Ramos (cell line): ENCODE results near the gene MRPS11.
"Not testable (repeated sequence)": the region's sequence is repeated elsewhere in the genome, so short reads cannot be mapped to it uniquely, and the experiment has no call there.

Source experiments
- in situ Hi-C: fragments of 300-500 bp; cut with MboI; formaldehyde crosslinking; loops from one replicate; pipeline ENCODE4 v1.14.3; 2022; ENCODE audit warnings: low sequenced_read_pairs; ENCODE audit not compliant: unreplicated experiment

Gene MRPS11

DNA sequence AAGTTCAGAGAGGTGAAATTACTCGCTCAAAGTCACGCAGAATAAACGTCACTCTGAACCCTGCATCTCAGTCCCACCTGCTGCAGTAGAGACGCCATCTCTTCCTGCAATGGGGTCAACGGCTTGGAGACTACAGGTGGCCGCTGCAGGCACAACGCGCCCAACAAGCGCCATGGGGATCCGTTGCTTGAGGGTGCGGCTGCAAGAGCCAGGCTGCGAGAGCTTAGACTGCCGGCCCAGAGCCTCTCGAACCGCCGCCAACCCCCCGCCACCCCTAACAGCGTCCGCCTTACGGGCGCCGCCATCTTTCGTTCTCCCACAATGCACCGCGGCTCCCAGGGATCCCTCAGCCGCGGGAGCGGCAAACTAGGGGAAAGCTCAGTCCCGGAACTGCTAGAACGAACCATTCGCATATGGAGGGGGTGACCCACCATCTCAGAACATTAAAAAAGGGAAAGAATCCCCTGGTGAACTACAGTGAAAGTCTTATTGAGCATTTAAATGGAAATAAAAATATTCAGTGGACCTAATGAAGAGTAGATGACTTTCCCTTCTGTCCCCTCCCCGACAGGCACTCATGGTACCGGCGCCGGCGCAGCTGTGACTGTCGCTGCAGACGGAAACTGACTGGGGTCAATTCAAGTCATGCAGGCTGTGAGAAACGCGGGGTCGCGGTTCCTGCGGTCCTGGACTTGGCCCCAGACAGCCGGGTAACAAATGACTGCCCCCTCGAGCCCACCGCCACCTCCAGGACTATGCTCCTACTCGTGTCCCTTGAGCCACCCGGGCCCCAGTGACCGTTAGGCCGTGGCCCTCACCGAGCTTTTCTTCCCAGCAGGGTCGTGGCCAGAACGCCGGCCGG is at the start of gene MRPS11, which contains the start of gene MRPL46:
Gene MRPS11, plus strand, starts transcription at position 636 of the 862 bp plus-strand sequence. Its CDS starts 10 bp downstream, at position 646.
Gene MRPL46, minus strand, starts transcription at position 316 of the 862 bp plus-strand sequence. Its CDS starts 11 bp downstream, at position 305.
- in situ Hi-C loops = no loop called here

DNA sequence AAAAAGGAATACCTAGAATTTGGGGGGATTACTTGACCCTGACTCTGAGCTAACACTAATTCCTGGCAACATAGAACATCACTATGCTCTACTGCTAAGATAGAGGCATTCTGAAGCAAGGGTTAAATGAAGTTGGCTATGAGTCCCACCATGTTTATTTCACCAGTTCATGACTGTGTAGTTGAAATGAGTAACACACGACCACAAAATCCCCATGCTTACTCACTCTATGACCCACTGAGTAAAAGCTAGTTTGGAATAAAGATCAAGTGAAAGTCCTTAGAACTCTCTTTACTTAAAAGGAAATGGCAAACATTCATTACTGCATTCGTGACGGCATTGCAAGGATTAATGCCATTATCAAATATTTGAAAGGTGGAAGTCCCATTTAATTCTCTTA is 47.7 kb upstream of the MRPS11 start:
- in situ Hi-C loops = no loop called here

- in situ Hi-C loops = no loop called here
Measured at GRCh38 chr15:88423331-88423730, 44.2 kb upstream of the MRPS11 start.

- in situ Hi-C loops = no loop called here
Measured at GRCh38 chr15:88426304-88426703, 41.2 kb upstream of the MRPS11 start.

DNA sequence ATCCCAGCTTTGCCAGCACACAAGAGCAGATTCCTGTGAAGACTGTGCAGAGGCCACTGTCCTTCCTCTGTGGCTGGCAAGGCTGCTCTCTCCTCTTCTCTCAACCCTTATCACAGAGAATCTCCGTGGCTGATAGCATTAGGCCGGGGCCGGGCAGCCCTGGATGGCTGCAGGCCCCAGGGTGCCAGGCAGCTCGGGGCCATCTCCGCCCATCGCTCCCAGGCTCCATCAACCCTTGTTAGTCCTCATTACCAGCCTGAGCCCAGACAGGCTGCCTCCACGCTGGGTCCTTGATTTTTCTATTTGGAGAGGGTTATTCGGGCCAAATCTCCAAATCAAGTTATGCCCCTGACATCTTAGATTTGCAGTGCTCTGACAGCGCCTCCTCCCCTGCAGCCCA is 39.5 kb upstream of the MRPS11 start:
- in situ Hi-C loops = no loop called here

- in situ Hi-C loops = no loop called here
Measured at GRCh38 chr15:88428805-88429605, 38.5 kb upstream of the MRPS11 start.

DNA sequence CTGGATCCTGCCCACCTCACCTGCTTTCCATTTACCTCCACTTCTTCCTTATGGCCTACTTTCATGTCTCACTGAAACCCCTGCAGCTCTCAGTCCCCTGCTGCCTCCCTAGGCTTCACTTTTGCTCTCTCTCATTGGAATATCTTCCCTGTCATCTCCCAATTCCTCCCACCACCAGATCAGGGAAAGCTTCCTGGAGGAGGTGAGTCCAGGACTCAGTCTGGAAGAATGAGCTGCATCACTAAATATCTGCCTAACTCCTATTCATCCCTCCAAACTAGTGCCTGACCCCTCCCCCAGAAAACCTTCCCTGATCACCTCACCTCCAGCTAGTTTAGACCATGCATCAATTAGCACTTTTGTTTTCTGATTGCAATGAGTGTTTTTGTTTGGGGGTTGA is 37.5 kb upstream of the MRPS11 start:
- in situ Hi-C loops = no loop called here

DNA sequence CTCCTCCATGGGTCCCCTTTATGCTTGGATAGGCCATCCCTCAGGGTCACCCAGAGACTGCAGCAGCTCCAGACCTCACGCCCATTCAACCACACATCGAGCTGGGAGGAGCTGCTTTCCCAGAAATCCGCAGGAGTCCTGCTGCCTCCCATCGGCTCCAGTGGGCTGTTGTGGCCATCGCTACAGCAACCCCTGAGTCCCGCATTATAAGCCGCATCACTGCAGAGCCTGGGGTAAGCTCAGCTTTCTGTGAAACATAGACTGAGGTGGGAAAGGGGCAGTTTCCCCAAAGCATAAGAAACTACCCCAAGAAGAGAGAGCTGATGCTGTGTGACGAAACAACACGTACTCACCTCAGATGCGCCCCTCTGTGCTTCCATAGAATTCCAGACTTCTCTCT is 36.1 kb upstream of the MRPS11 start:
- in situ Hi-C loops = no loop called here

DNA sequence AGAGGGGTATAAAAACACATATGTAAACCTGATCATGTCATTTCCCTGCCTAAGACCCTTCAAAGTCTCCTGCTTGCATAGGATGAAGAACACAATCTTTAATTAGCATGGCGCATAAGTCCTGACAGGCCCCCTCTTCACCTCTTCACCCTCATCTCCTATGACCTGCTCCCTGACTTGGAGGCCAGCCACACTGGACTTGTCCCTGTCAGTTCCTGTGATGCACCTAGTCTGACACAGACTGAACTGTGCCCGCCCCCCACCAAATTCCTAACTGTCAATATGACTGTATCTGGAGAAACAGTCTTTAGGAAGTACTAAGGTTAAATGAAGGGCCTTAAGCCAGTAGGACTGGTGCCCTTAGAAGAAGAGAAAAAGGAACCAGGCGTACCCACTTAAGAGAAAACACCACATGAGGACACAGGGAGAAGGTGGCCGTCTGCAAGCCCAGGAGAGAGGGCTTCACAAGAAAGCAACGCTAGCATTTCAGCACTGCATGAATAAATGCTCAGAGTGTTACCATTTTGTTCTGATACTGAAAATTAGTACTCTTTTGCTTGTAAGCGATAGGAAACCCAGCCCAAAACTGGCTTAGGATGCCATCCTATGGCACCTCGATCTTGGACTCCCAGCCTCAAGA is 34.3 kb upstream of the MRPS11 start:
- in situ Hi-C loops = no loop called here

DNA sequence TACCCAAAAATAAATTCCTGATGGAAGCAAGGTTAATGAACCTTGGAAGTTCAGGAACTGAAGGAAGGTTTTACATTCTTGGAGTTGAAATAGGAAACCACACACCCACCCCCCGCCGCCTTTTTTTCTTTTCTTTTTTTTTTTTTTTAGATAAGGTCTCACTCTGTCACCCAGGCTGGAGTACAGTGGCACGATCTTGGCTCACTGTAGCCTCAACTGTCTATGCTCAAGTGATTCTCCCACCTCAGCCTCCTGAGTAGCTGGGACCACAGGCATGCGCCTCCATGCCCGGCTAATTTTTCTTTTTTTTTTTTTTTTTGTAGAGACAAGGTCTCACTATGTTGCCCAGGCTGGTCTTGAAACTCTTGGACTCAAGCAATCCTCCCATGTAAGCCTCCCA is 33.4 kb upstream of the MRPS11 start:
- in situ Hi-C loops = not testable (repeated sequence)

GRCh38 chr15:88438181-88438580 is 29.3 kb upstream of the MRPS11 start:
- in situ Hi-C loops = no loop called here

DNA sequence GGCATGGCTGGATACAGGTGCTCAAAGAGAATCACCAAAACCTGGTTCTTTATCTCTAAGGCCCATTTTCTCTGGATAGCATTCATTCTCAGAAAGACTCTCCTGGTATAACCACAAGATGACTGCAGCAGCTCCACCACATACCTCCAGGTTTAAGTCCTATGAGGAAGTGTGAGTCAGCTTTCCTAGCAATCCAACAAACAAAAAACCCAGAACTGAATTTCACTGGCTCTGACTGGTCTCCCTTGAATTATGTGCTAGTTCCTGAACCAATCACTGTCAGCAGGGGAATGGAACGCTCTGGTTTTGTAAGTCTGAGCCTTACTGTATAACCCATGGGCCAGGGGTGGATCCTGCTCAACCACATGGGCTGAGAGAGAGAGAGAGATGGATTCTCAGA is 27.5 kb upstream of the MRPS11 start:
- in situ Hi-C loops = no loop called here

DNA sequence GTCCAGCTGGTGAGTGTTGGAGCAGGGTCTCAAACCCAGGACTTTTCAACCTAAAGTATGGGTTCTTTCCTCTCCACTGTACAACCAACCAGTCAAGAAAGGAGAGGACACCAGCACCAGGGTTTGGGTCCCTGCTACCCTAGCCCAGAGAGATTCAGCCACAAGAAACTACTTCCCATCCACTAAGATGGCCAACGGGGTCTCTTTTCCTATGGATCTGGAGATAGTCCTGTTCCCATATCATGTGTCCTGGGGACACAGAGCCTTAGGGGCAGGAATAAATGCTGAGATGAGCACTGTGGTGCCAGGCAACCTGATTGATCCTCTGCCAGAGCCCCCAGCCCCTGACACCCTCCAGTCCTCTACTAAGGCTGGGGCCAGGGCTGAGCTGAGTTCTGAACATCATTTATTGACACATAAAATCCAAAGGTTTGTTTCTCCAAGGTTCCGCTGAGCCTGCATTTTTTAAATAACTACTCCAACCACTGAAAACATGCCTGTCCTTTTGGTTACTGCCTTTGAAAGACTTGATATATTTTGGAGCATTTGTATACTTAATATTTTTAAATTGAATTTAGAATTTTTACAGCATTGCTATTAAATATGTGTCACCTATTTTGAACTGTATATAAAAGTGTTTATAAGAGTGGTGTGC is 26.3 kb upstream of the MRPS11 start:
- in situ Hi-C loops = no loop called here

DNA sequence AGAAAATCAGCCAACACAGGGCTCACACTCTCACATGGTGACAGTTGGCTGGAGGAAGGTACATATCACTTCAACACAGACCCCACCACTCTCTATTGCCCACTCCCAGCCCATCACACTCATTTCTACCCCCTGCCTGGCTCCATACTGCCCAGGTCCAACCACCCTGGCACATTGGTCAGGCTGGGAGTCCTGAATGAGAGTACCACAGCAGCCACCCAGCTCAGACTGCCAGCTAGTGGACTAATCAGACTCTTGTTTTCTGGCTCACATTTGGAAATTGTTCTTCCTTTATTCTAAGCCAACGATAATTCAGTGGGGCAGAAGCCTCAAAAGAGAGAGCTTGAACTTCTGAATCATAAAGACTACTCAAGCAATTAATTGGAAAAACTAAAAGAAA is 20.3 kb upstream of the MRPS11 start:
- in situ Hi-C loops = loop anchor here (5.0 kb wide), 1 partner anchor 200 kb away; no protein-coding TSS in a partner anchor

DNA sequence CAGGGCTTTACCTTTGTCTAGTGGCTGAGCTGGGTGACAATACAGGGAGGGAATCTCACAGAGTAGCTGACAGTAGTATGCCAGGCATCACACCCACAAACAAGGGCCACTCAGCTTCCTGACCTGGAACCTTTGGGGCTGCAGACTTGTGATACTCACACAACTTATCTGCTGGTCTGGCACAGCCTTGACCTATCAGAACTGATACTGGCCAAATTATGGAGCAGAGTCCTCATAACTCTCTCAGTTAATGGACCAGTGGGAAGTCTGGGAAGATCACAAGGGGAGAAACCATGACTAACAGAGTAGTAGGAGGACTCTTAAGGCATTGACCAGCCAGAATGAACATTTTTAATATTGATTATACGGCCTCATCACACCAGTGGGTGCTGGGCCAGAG is 19.8 kb upstream of the MRPS11 start:
- in situ Hi-C loops = loop anchor here (5.0 kb wide), 1 partner anchor 200 kb away; no protein-coding TSS in a partner anchor

- in situ Hi-C loops = loop anchor here (5.0 kb wide), 1 partner anchor 202 kb away; no protein-coding TSS in a partner anchor
Measured at GRCh38 chr15:88448991-88449461, 18.5 kb upstream of the MRPS11 start.

DNA sequence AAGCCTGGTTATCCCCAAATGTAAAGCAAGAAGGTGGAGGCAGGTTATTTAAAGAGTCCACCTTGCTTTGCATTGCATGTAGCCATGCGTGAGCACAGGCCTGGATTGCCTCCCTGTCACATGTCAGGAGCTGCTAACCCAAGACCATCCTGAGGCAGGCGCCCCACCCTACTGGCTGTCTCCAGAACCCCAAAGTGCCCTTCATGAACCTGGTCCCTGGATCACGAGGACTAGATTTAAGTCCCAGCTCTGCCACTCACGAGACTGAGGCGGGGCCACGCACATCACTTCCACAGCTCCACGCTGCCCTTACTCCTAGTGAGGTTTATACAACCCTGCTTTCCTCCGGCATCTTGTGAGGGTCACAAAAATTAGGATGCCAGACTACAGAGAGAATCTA is 17.9 kb upstream of the MRPS11 start:
- in situ Hi-C loops = loop anchor here (5.0 kb wide), 1 partner anchor 202 kb away; no protein-coding TSS in a partner anchor

- in situ Hi-C loops = loop anchor here (10.0 kb wide), 1 partner anchor 115 kb away; no protein-coding TSS in a partner anchor
Measured at GRCh38 chr15:88450125-88450798, 17.2 kb upstream of the MRPS11 start.

- in situ Hi-C loops = loop anchor here (10.0 kb wide), 1 partner anchor 119 kb away; no protein-coding TSS in a partner anchor
Measured at GRCh38 chr15:88453651-88454050, 13.9 kb upstream of the MRPS11 start.
